Bronchial epithelial cell (primary cell): ENCODE measurements around the gene CTCF. TPM values are rescaled to one million over a fixed set of nuclear protein-coding genes. Genes with fewer than 3 reads are reported as not detected.
A peak's percentile ranks its signal among the peaks of the same experiment; 100 is the strongest.

ENCODE experiments used
- DNase-seq: peaks from one replicate; pipeline ENCODE4 v3.0.0-alpha.2; 2010; ENCODE audit warnings: low read depth
- FAIRE-seq: peaks from 2 replicates; lab custom pipeline; 2011; peaks lifted over from hg19 to GRCh38; lab: Jason Lieb, UNC
- H3K27me3 ChIP-seq: 2 replicates; pipeline ENCODE4 v1.5.1; 2011; ENCODE audit warnings: low read length; ENCODE audit not compliant: control insufficient read depth, insufficient read depth
- H3K36me3 ChIP-seq: 2 replicates; pipeline ENCODE4 v1.5.1; 2011; ENCODE audit warnings: low read length; ENCODE audit not compliant: control insufficient read depth, insufficient read depth
- H3K4me3 ChIP-seq: 2 replicates; pipeline ENCODE4 v1.5.1; 2011; ENCODE audit warnings: mild to moderate bottlenecking, low read depth, low read length, control low read depth
- CTCF ChIP-seq: IDR thresholded peaks from 2 replicates; pipeline ENCODE4 v1.5.1; 2011; ENCODE audit warnings: mild to moderate bottlenecking, moderate library complexity, low read length, control low read depth, inconsistent platforms; ENCODE audit not compliant: insufficient read depth, severe bottlenecking
- total RNA-seq: library from RNA; depleted of rRNA; stranded (reverse); fragments of >200 nt; gene quantifications from 2 replicates; pipeline ENCODE4 v1.2.1, GENCODE V29; 2014

CTCF gene
- total RNA-seq, 1 donor from 2014 or later, result 21.1 TPM

- TF ChIP-seq CTCF, result no peak
- DNase-seq (no peak), FAIRE-seq (no peak)
- Histone ChIP-seq H3K36me3 (no peaks in the 10 kb centered on the region), H3K4me3 (peak within 1 kb of the TSS; percentile 55), H3K27me3 (no peaks in the 10 kb centered on the region)
Measured at GRCh38 chr16:67528222-67528869, 34.0 kb upstream of the CTCF start, which contains the start of gene RIPOR1. Gene RIPOR1 (plus strand): TSS chr16:67528829. CDS start chr16:67538447, 9,618 bp downstream.

- Histone ChIP-seq H3K4me3 (peak overlapping the region; percentile 55), H3K27me3 (no peaks in the 10 kb centered on the region), H3K36me3 (no peaks in the 10 kb centered on the region)
- no peak for DNase-seq
- no peak for FAIRE-seq
- no peak for TF ChIP-seq CTCF
Measured at GRCh38 chr16:67528870-67529581, 33.3 kb upstream of the CTCF start.

GRCh38 chr16:67529582-67530012, 32.7 kb upstream of the CTCF start:
- TF ChIP-seq CTCF, result no peak
- FAIRE-seq, result no peak
- no peaks in the 10 kb centered on the region for H3K27me3 ChIP-seq
- no peaks in the 10 kb centered on the region for H3K36me3 ChIP-seq
- DNase-seq, result no peak
- peak overlapping the region; percentile 55 for H3K4me3 ChIP-seq

GRCh38 chr16:67530013-67530939, 32.0 kb upstream of the CTCF start:
- FAIRE-seq, result no peak
- no peak for TF ChIP-seq CTCF
- DNase-seq, result no peak
- Histone ChIP-seq H3K27me3 (no peaks in the 10 kb centered on the region), H3K36me3 (no peaks in the 10 kb centered on the region), H3K4me3 (peak overlapping the region; percentile 55)

GRCh38 chr16:67531247-67531646, 31.1 kb upstream of the CTCF start:
- DNase-seq (no peak), FAIRE-seq (no peak)
- H3K4me3 ChIP-seq, result no peak overlapping the region
- no peaks in the 10 kb centered on the region for H3K27me3 ChIP-seq
- no peak for TF ChIP-seq CTCF
- H3K36me3 ChIP-seq, result no peaks in the 10 kb centered on the region
